SK-N-MC (cell line): ENCODE results near the gene TGFA.

Source experiments
- EZH2 ChIP-seq: fragments of 200-600 bp; sonication (generic); IDR thresholded peaks from one replicate; pipeline ENCODE4 v1.6.1; 2017; ENCODE audit warnings: antibody characterized with exemption
- POLR2AphosphoS5 ChIP-seq: IDR thresholded peaks from 2 replicates; pipeline ENCODE4 v1.6.1; 2012; ENCODE audit warnings: mild to moderate bottlenecking, low read depth, low read length, borderline replicate concordance

- TF ChIP-seq POLR2AphosphoS5: no peak
- TF ChIP-seq EZH2: no peak
Observed at GRCh38 chr2:70549962-70550361, 3.7 kb downstream of the TGFA start.
